Thyroid gland (tissue), 4 donors: ENCODE measurements around the gene SERINC1.

ENCODE experiments used
- CTCF ChIP-seq, 6 experiments: fragments of 200-600 bp in 3 of 6; fragments of 450-650 bp in 3 of 6; sonication (generic) in 3 of 6; IDR thresholded peaks; one replicate each; pipeline ENCODE4 v1.5.1; 2016 to 2019; ENCODE audit warnings: antibody characterized with exemption in 6 of 6, mild to moderate bottlenecking in 2 of 6, inconsistent platforms in 1 of 6, moderate library complexity in 1 of 6
- POLR2A ChIP-seq, 2 donors: fragments of 450-650 bp; IDR thresholded peaks; one replicate each; pipeline ENCODE4 v1.6.1; 2017; ENCODE audit warnings: antibody characterized with exemption in 2 of 2, mild to moderate bottlenecking in 2 of 2, moderate library complexity in 1 of 2

- no peak for TF ChIP-seq POLR2A (IDR thresholded peaks at IDR 0.05)
- TF ChIP-seq CTCF (IDR thresholded peaks at IDR 0.05), result no peak
Measured at GRCh38 chr6:122438975-122439374, 32.6 kb downstream of the SERINC1 start.
